HCT116 (cell line): ENCODE data around the gene CEP57. TPM values are rescaled to one million over a fixed set of nuclear protein-coding genes. Genes with fewer than 3 reads are reported as not detected.

ENCODE experiments used
- ATAC-seq: fragments of 200-7000 bp; cut with Tn5 transposase; 2 replicates; pipeline ENCODE4 v1.9.1; 2020; ENCODE audit warnings: mild to moderate bottlenecking, moderate library complexity
- BruUV-seq: library from RNA; stranded (reverse); fragments of 400-500 nt; replicated peaks from 2 replicates; lab custom pipeline; 2021; lab: Mats Ljungman, UMichigan
- CTCF ChIA-PET: fragments of 300-600 bp; sonication (Branson Sonifier 250); formaldehyde crosslinking; loops from one replicate; lab custom pipeline; 2021; ENCODE audit warnings: antibody characterized with exemption; lab: Charles Lee
- POLR2A ChIA-PET: fragments of 300-600, 350-600 bp; sonication (Branson Sonifier 250); formaldehyde crosslinking; loops from one replicate; lab custom pipeline; 2021; ENCODE audit warnings: antibody characterized with exemption; lab: Charles Lee
- RAD21 ChIA-PET, 2 experiments: fragments of 300-600 bp; sonication (Branson Sonifier 250); formaldehyde crosslinking; loops; one replicate each; lab custom pipeline; 2023; ENCODE audit warnings: low total read pairs in 2 of 2; ENCODE audit not compliant: uncharacterized antibody in 2 of 2, unreplicated experiment in 2 of 2, low non-redundant PET in 1 of 2; lab: Charles Lee
- DNase-seq: peaks from one replicate; pipeline ENCODE4 v3.0.0-alpha.2; 2010; ENCODE audit warnings: low read depth, low spot score
- H2AFZ ChIP-seq: fragments of 200-600 bp; shearing (Covaris generic), sonication (generic); 2 replicates; pipeline ENCODE4 v1.6.1; 2017; ENCODE audit warnings: low read depth, mixed run types, mixed read lengths, antibody characterized with exemption, low read length; ENCODE audit not compliant: poor library complexity, severe bottlenecking
- H3K27ac ChIP-seq: 2 replicates; pipeline ENCODE4 v1.5.1; 2012; ENCODE audit warnings: low read depth, low read length
- H3K27me3 ChIP-seq: fragments of 200-600 bp; sonication (generic); 2 replicates; pipeline ENCODE4 v1.6.1; 2016; ENCODE audit warnings: mixed run types, low read length, mixed read lengths; ENCODE audit not compliant: insufficient read depth
- H3K36me3 ChIP-seq, 2 experiments: fragments of 200-500 bp in 1 of 2; fragments of 200-600 bp in 1 of 2; sonication (Bioruptor generic) in 1 of 2; sonication (generic) in 1 of 2; 2 replicates each; pipeline versions ENCODE4 v1.5.1 to v1.6.1; 2014 to 2016; ENCODE audit warnings: low read length in 2 of 2, inconsistent platforms in 1 of 2, mixed read lengths in 1 of 2, mixed run types in 1 of 2; ENCODE audit not compliant: insufficient read depth in 2 of 2, control insufficient read depth in 1 of 2
- H3K4me1 ChIP-seq, 2 experiments: fragments of 200-600 bp in 1 of 2; sonication (generic) in 1 of 2; 2 replicates each; pipeline versions ENCODE4 v1.5.1 to v1.6.1; 2012 to 2017; ENCODE audit warnings: low read length in 2 of 2, inconsistent platforms in 1 of 2, mild to moderate bottlenecking in 1 of 2, mixed read lengths in 1 of 2, mixed run types in 1 of 2, moderate library complexity in 1 of 2; ENCODE audit not compliant: insufficient read depth in 2 of 2, control insufficient read depth in 1 of 2
- H3K4me2 ChIP-seq: fragments of 200-600 bp; sonication (generic); 2 replicates; pipeline ENCODE4 v1.6.1; 2017; ENCODE audit warnings: mixed run types, low read length, mixed read lengths
- H3K4me3 ChIP-seq, 2 experiments: fragments of 200-600 bp in 1 of 2; sonication (generic) in 1 of 2; replicated peaks in 1 of 2; 2 replicates each; pipeline ENCODE4 v1.5.1; 2011 to 2016; ENCODE audit warnings: low read length in 2 of 2, control low read depth in 1 of 2, low read depth in 1 of 2, mild to moderate bottlenecking in 1 of 2, mixed read lengths in 1 of 2, mixed run types in 1 of 2
- H3K79me2 ChIP-seq: fragments of 200-600 bp; sonication (generic); 2 replicates; pipeline ENCODE4 v1.6.1; 2017; ENCODE audit warnings: mild to moderate bottlenecking, mixed run types, low read length, moderate library complexity, mixed read lengths; ENCODE audit not compliant: insufficient read depth
- H3K9ac ChIP-seq: fragments of 200-600 bp; sonication (generic); 2 replicates; pipeline ENCODE4 v1.6.1; 2016; ENCODE audit warnings: low read length, mixed read lengths
- H3K9me2 ChIP-seq: fragments of 200-600 bp; sonication (generic), shearing (Covaris generic); 2 replicates; pipeline ENCODE4 v1.6.1; 2017; ENCODE audit warnings: mixed run types, mild to moderate bottlenecking, moderate library complexity; ENCODE audit not compliant: insufficient read depth
- H3K9me3 ChIP-seq, 2 experiments: fragments of 200-500 bp in 1 of 2; fragments of 200-600 bp in 1 of 2; sonication (Bioruptor generic) in 1 of 2; sonication (generic) in 1 of 2; 2 replicates each; pipeline ENCODE4 v1.6.1; 2014 to 2017; ENCODE audit warnings: low read length in 2 of 2, mixed read lengths in 2 of 2, inconsistent platforms in 1 of 2, low read depth in 1 of 2, mild to moderate bottlenecking in 1 of 2, mixed run types in 1 of 2, moderate library complexity in 1 of 2; ENCODE audit not compliant: control insufficient read depth in 1 of 2, insufficient read depth in 1 of 2
- H4K20me1 ChIP-seq: fragments of 200-600 bp; sonication (generic), shearing (Covaris generic); 2 replicates; pipeline ENCODE4 v1.6.1; 2017; ENCODE audit warnings: mixed run types, mild to moderate bottlenecking, moderate library complexity; ENCODE audit not compliant: insufficient read depth
- ATF3 ChIP-seq: IDR thresholded peaks from 2 replicates; pipeline ENCODE4 v1.6.1; 2012
- CEBPB ChIP-seq: IDR thresholded peaks from 2 replicates; pipeline ENCODE4 v1.6.1; 2012; ENCODE audit warnings: low read depth
- EGR1 ChIP-seq: IDR thresholded peaks from 2 replicates; pipeline ENCODE4 v1.6.1; 2012; ENCODE audit warnings: low read depth
- ELF1 ChIP-seq: IDR thresholded peaks from 2 replicates; pipeline ENCODE4 v1.6.1; 2012; ENCODE audit warnings: low read depth, borderline replicate concordance
- MAX ChIP-seq: IDR thresholded peaks from 2 replicates; pipeline ENCODE4 v1.6.1; 2012
- POLR2A ChIP-seq: IDR thresholded peaks from 2 replicates; pipeline ENCODE4 v1.7.0; 2011; ENCODE audit warnings: borderline replicate concordance; ENCODE audit not compliant: insufficient read depth, insufficient read length; ENCODE audit errors: extremely low read depth
- REST ChIP-seq: IDR thresholded peaks from 2 replicates; pipeline ENCODE4 v1.6.1; 2012; ENCODE audit warnings: low read depth
- SP1 ChIP-seq: IDR thresholded peaks from 2 replicates; pipeline ENCODE4 v1.6.1; 2012; ENCODE audit warnings: low read depth
- YY1 ChIP-seq: IDR thresholded peaks from 2 replicates; pipeline ENCODE4 v1.6.1; 2011; ENCODE audit warnings: low read length, low read depth, moderate library complexity, mild to moderate bottlenecking; ENCODE audit not compliant: insufficient replicate concordance; ENCODE audit errors: extremely low read depth
- ZBTB33 ChIP-seq: IDR thresholded peaks from 2 replicates; pipeline ENCODE4 v1.6.1; 2011; ENCODE audit warnings: mild to moderate bottlenecking, low read length, moderate library complexity; ENCODE audit not compliant: insufficient replicate concordance; ENCODE audit errors: extremely low read depth
- intact Hi-C: fragments of 100-400 bp; cut with micrococcal nuclease; formaldehyde crosslinking; loops from 2 replicates; pipeline ENCODE4 v1.10.0; 2022
- total RNA-seq: library from RNA; stranded (reverse); gene quantifications from one replicate; pipeline ENCODE4 v1.2.1, GENCODE V29; 2021; ENCODE audit not compliant: unreplicated experiment
- TF ChIP-seq, protein P1 (sequence below), 3 experiments: fragments of 200-600 bp in 1 of 3; sonication (generic) in 1 of 3; IDR thresholded peaks in 2 of 3; conservative IDR thresholded peaks in 1 of 3; 2 replicates each; pipeline ENCODE4 v1.5.1; 2012 to 2017; ENCODE audit warnings: low read depth in 2 of 3, low read length in 2 of 3, antibody characterized with exemption in 1 of 3, borderline replicate concordance in 1 of 3, control low read depth in 1 of 3, mild to moderate bottlenecking in 1 of 3, mixed read lengths in 1 of 3, mixed run types in 1 of 3, moderate library complexity in 1 of 3; ENCODE audit not compliant: insufficient read depth in 1 of 3

CEP57 gene
- total RNA-seq, 1 experiment from 2014 or later = 43.3 TPM

GRCh38 chr11:95768521-95768920, 21.8 kb upstream of the CEP57 start:
- Histone ChIP-seq H3K4me1 (no peaks in the 10 kb centered on the region), H3K4me3 (no peak overlapping the region), H3K9me3 (no peaks in the 10 kb centered on the region), H3K27ac (no peak overlapping the region), H3K9ac (no peak overlapping the region), H3K9me2 (no peaks in the 10 kb centered on the region), H3K79me2 (no peaks in the 10 kb centered on the region), H3K4me2 (no peak overlapping the region), H3K36me3 (peaks cover 0 to 19% of the 10 kb centered on the region in 2 experiments; a peak in 1 of 4 replicates), H3K27me3 (no peaks in the 10 kb centered on the region), H4K20me1 (no peaks in the 10 kb centered on the region), H2AFZ (no peak overlapping the region)
- intact Hi-C loops = loop anchor here (10.0 kb wide), 1 partner anchor 656 kb away; no protein-coding TSS in a partner anchor
- ChIA-PET RAD21 (no interaction called here), CTCF (interaction anchor here (1.2 to 1.4 kb wide), 3 partner anchors 614 to 616 kb away, joined by 4 to 6 read pairs (median 6); no protein-coding TSS in a partner anchor), POLR2A (no interaction called here)
- ATAC-seq (no peak), DNase-seq (no peak)
- TF ChIP-seq ZBTB33 (no peak), SP1 (no peak), ATF3 (no peak), EGR1 (no peak), YY1 (no peak), ELF1 (no peak), MAX (no peak), CEBPB (no peak), POLR2A (no peak), REST (no peak)
- TF ChIP-seq, protein P1, sequence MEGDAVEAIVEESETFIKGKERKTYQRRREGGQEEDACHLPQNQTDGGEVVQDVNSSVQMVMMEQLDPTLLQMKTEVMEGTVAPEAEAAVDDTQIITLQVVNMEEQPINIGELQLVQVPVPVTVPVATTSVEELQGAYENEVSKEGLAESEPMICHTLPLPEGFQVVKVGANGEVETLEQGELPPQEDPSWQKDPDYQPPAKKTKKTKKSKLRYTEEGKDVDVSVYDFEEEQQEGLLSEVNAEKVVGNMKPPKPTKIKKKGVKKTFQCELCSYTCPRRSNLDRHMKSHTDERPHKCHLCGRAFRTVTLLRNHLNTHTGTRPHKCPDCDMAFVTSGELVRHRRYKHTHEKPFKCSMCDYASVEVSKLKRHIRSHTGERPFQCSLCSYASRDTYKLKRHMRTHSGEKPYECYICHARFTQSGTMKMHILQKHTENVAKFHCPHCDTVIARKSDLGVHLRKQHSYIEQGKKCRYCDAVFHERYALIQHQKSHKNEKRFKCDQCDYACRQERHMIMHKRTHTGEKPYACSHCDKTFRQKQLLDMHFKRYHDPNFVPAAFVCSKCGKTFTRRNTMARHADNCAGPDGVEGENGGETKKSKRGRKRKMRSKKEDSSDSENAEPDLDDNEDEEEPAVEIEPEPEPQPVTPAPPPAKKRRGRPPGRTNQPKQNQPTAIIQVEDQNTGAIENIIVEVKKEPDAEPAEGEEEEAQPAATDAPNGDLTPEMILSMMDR (IDR thresholded peaks at IDR 0.05 in 2 of 3, conservative IDR thresholded peaks at IDR 0.05 in 1 of 3; ENCODE audit: borderline replicate concordance in 1 of 3, insufficient read depth in 1 of 3, low read depth in 2 of 3, low read length in 2 of 3) = no peak
- no TSS peak for BruUV-seq
